ENCODE measurements around the gene LIMK1.

GRCh38 chr7:74064696-74065095 is 18.9 kb upstream of the LIMK1 start:
- TF ChIP-seq CTCF (conservative IDR thresholded peaks at IDR 0.05) (no peak), ZFX (IDR thresholded peaks at IDR 0.05) (no peak)
